IPS DF 6.9 (cell line): Measurements from ENCODE around the gene UVRAG.
"Not testable (repeated sequence)": the region's sequence is repeated elsewhere in the genome, so short reads cannot be mapped to it uniquely, and the experiment has no call there.

Source experiments
- DNase-seq: peaks from one replicate; pipeline ENCODE4 v3.0.0-alpha.2; 2013; ENCODE audit warnings: low read depth, low spot score
- H3K27ac ChIP-seq: one replicate; pipeline ENCODE4 v1.5.1; 2013; ENCODE audit warnings: low read length, control low read depth
- H3K27me3 ChIP-seq: 2 replicates; pipeline ENCODE4 v1.6.1; 2013; ENCODE audit warnings: mild to moderate bottlenecking, low read length; ENCODE audit not compliant: control insufficient read depth, insufficient read depth
- H3K36me3 ChIP-seq: 2 replicates; pipeline ENCODE4 v1.6.1; 2013; ENCODE audit warnings: low read length; ENCODE audit not compliant: control insufficient read depth, insufficient read depth
- H3K4me1 ChIP-seq: 2 replicates; pipeline ENCODE4 v1.6.1; 2013; ENCODE audit warnings: low read length; ENCODE audit not compliant: control insufficient read depth, insufficient read depth
- H3K4me3 ChIP-seq: 2 replicates; pipeline ENCODE4 v1.5.1; 2013; ENCODE audit warnings: mild to moderate bottlenecking, low read length
- H3K9me3 ChIP-seq: 2 replicates; pipeline ENCODE4 v1.6.1; 2013; ENCODE audit warnings: low read length, inconsistent platforms; ENCODE audit not compliant: control insufficient read depth, insufficient read depth
- WGBS: extraction: QIAGEN DNeasy Blood & Tissue Kit; methylation state at CpG from one replicate; pipeline ENCODE4 v1.1.7; 2013; ENCODE audit warnings: mixed read lengths, missing lambda C conversion rate; ENCODE audit not compliant: insufficient read length, insufficient coverage; 5-methylcytosine and 5-hydroxymethylcytosine counted together

The UVRAG gene

GRCh38 chr11:75954039-75954438 lies 139.0 kb downstream of the UVRAG start:
- Histone ChIP-seq H3K9me3 (no peaks in the 10 kb centered on the region), H3K4me3 (no peak overlapping the region), H3K36me3 (no peaks in the 10 kb centered on the region), H3K27ac (no peak overlapping the region), H3K27me3 (no peaks in the 10 kb centered on the region), H3K4me1 (no peaks in the 10 kb centered on the region)
- DNase-seq: no peak
- WGBS: no CpG with 5 or more reads among the region's 2 CpGs

- Histone ChIP-seq H3K4me1 (no peaks in the 10 kb centered on the region), H3K9me3 (no peaks in the 10 kb centered on the region), H3K27me3 (no peaks in the 10 kb centered on the region), H3K27ac (no peak overlapping the region), H3K4me3 (no peak overlapping the region), H3K36me3 (no peaks in the 10 kb centered on the region)
- WGBS: no CpG with 5 or more reads among the region's 5 CpGs
- no peak for DNase-seq
Observed at GRCh38 chr11:75955443-75955842, 140.4 kb downstream of the UVRAG start.

- no peak for DNase-seq
- H3K36me3 ChIP-seq: no peaks in the 10 kb centered on the region
- no peaks in the 10 kb centered on the region for H3K27me3 ChIP-seq
- no peak overlapping the region for H3K4me3 ChIP-seq
- H3K9me3 ChIP-seq: no peaks in the 10 kb centered on the region
- no peaks in the 10 kb centered on the region for H3K4me1 ChIP-seq
- WGBS: no CpG with 5 or more reads among the region's 2 CpGs
- no peak overlapping the region for H3K27ac ChIP-seq
Observed at GRCh38 chr11:75959540-75959939, 144.5 kb downstream of the UVRAG start.

GRCh38 chr11:75964071-75964470 lies 149.1 kb downstream of the UVRAG start:
- H3K27ac ChIP-seq: no peak overlapping the region
- no peaks in the 10 kb centered on the region for H3K36me3 ChIP-seq
- H3K9me3 ChIP-seq: no peaks in the 10 kb centered on the region
- no peak overlapping the region for H3K4me3 ChIP-seq
- H3K27me3 ChIP-seq: no peaks in the 10 kb centered on the region
- H3K4me1 ChIP-seq: no peaks in the 10 kb centered on the region
- DNase-seq: no peak
- no CpG with 5 or more reads among the region's 2 CpGs for WGBS

- Histone ChIP-seq H3K4me3 (no peak overlapping the region), H3K27me3 (no peaks in the 10 kb centered on the region), H3K4me1 (no peaks in the 10 kb centered on the region), H3K9me3 (no peaks in the 10 kb centered on the region), H3K36me3 (no peaks in the 10 kb centered on the region), H3K27ac (no peak overlapping the region)
- DNase-seq: no peak
Observed at GRCh38 chr11:75966537-75967287, 151.7 kb downstream of the UVRAG start.

GRCh38 chr11:75968021-75968625 lies 153.1 kb downstream of the UVRAG start:
- Histone ChIP-seq H3K36me3 (no peaks in the 10 kb centered on the region), H3K9me3 (no peaks in the 10 kb centered on the region), H3K4me3 (no peak overlapping the region), H3K4me1 (no peaks in the 10 kb centered on the region), H3K27me3 (no peaks in the 10 kb centered on the region), H3K27ac (no peak overlapping the region)
- DNase-seq: no peak
- WGBS: no CpG with 5 or more reads among the region's 2 CpGs

- 100% methylated on average over 1 of the region's 5 CpGs for WGBS
- Histone ChIP-seq H3K27ac (no peak overlapping the region), H3K27me3 (no peaks in the 10 kb centered on the region), H3K36me3 (no peaks in the 10 kb centered on the region), H3K4me1 (no peaks in the 10 kb centered on the region), H3K9me3 (no peaks in the 10 kb centered on the region), H3K4me3 (no peak overlapping the region)
- no peak for DNase-seq
Observed at GRCh38 chr11:75969626-75970308, 154.8 kb downstream of the UVRAG start.

GRCh38 chr11:75973710-75974109 lies 158.7 kb downstream of the UVRAG start:
- not testable (repeated sequence) for H3K4me1 ChIP-seq, H3K36me3 ChIP-seq, H3K27me3 ChIP-seq, H3K27ac ChIP-seq, H3K4me3 ChIP-seq, DNase-seq, H3K9me3 ChIP-seq
- no CpG with 5 or more reads among the region's 3 CpGs for WGBS

GRCh38 chr11:75979075-75979474 lies 164.1 kb downstream of the UVRAG start:
- H3K4me3 ChIP-seq, H3K27ac ChIP-seq, H3K9me3 ChIP-seq, H3K36me3 ChIP-seq, H3K27me3 ChIP-seq, DNase-seq, H3K4me1 ChIP-seq: not testable (repeated sequence)
- WGBS: no CpG with 5 or more reads among the region's 6 CpGs

GRCh38 chr11:75979479-75980027 lies 164.5 kb downstream of the UVRAG start:
- H3K27ac ChIP-seq: not testable (repeated sequence)
- H3K4me3 ChIP-seq: peak overlapping the region; percentile 99

More at GRCh38 chr11:75979479-75980027, 164.5 kb downstream of the UVRAG start:
- H3K9me3 ChIP-seq, H3K27me3 ChIP-seq, H3K36me3 ChIP-seq, H3K4me1 ChIP-seq, DNase-seq: not testable (repeated sequence)
- no CpG with 5 or more reads among the region's 22 CpGs for WGBS
